ENCODE data around the gene ACOT4. TPM values are rescaled to one million over a fixed set of nuclear protein-coding genes. Genes with fewer than 3 reads are reported as not detected.
A peak's percentile ranks its signal among the peaks of the same experiment; 100 is the strongest.
"Not testable (repeated sequence)": the region's sequence is repeated elsewhere in the genome, so short reads cannot be mapped to it uniquely, and the experiment has no call there.

Gene ACOT4
- 1 to 10 TPM in 1 of 2 donors, under 1 TPM in 1; 0.84 to 8.9 TPM for total RNA-seq

- Mint-ChIP-seq H3K36me3 (no peaks in the 10 kb centered on the region), H3K4me1 (ENCODE audit: low read depth in 2 of 2) (peaks cover 5 to 13% of the 10 kb centered on the region in 2 donors), H3K27ac (peak within 1 kb of the TSS; percentile 47 to 51), H3K9me3 (no peaks in the 10 kb centered on the region), H3K27me3 (no peaks in the 10 kb centered on the region), H3K4me3 (peak within 1 kb of the TSS; percentile 69)
- peak; percentile 88 to 91 for ATAC-seq
- peak; percentile 67 for DNase-seq (ENCODE audit: low spot score)
Observed at GRCh38 chr14:73591690-73592449, at the start of gene ACOT4. Gene ACOT4, plus strand, starts transcription at chr14:73591873. Its CDS starts 87 bp downstream, at chr14:73591960.

- not testable (repeated sequence) for DNase-seq (ENCODE audit: low spot score); H3K9me3 Mint-ChIP-seq; ATAC-seq; H3K36me3 Mint-ChIP-seq; H3K27ac Mint-ChIP-seq; H3K27me3 Mint-ChIP-seq; H3K4me3 Mint-ChIP-seq; H3K4me1 Mint-ChIP-seq (ENCODE audit: low read depth in 2 of 2)
Observed at GRCh38 chr14:73542961-73543360, 48.7 kb upstream of the ACOT4 start.

- H3K27ac Mint-ChIP-seq; H3K4me1 Mint-ChIP-seq (ENCODE audit: low read depth in 2 of 2); H3K27me3 Mint-ChIP-seq; H3K9me3 Mint-ChIP-seq; H3K36me3 Mint-ChIP-seq; ATAC-seq; DNase-seq (ENCODE audit: low spot score); H3K4me3 Mint-ChIP-seq: not testable (repeated sequence)
Observed at GRCh38 chr14:73545353-73545752, 46.3 kb upstream of the ACOT4 start.

- H3K36me3 Mint-ChIP-seq; DNase-seq (ENCODE audit: low spot score); H3K4me1 Mint-ChIP-seq (ENCODE audit: low read depth in 2 of 2); H3K27ac Mint-ChIP-seq; H3K9me3 Mint-ChIP-seq; H3K27me3 Mint-ChIP-seq; ATAC-seq; H3K4me3 Mint-ChIP-seq: not testable (repeated sequence)
Observed at GRCh38 chr14:73549097-73549496, 42.6 kb upstream of the ACOT4 start.

- H3K4me3 Mint-ChIP-seq; H3K4me1 Mint-ChIP-seq (ENCODE audit: low read depth in 2 of 2); H3K36me3 Mint-ChIP-seq; H3K9me3 Mint-ChIP-seq; H3K27me3 Mint-ChIP-seq; DNase-seq (ENCODE audit: low spot score); ATAC-seq; H3K27ac Mint-ChIP-seq: not testable (repeated sequence)
Observed at GRCh38 chr14:73549889-73550524, 41.7 kb upstream of the ACOT4 start.

GRCh38 chr14:73553845-73554244, 37.8 kb upstream of the ACOT4 start:
- Mint-ChIP-seq H3K4me3 (no peak overlapping the region), H3K4me1 (ENCODE audit: low read depth in 2 of 2) (no peaks in the 10 kb centered on the region), H3K9me3 (no peaks in the 10 kb centered on the region), H3K27ac (no peak overlapping the region), H3K27me3 (no peaks in the 10 kb centered on the region), H3K36me3 (no peaks in the 10 kb centered on the region)
- no peak for ATAC-seq
- DNase-seq (ENCODE audit: low spot score) = no peak

GRCh38 chr14:73557201-73557600, 34.5 kb upstream of the ACOT4 start:
- not testable (repeated sequence) for H3K4me1 Mint-ChIP-seq (ENCODE audit: low read depth in 2 of 2); DNase-seq (ENCODE audit: low spot score); ATAC-seq; H3K4me3 Mint-ChIP-seq; H3K27ac Mint-ChIP-seq; H3K9me3 Mint-ChIP-seq; H3K27me3 Mint-ChIP-seq; H3K36me3 Mint-ChIP-seq

- H3K36me3 Mint-ChIP-seq; H3K27ac Mint-ChIP-seq; H3K4me1 Mint-ChIP-seq (ENCODE audit: low read depth in 2 of 2); H3K9me3 Mint-ChIP-seq; H3K4me3 Mint-ChIP-seq; DNase-seq (ENCODE audit: low spot score); ATAC-seq; H3K27me3 Mint-ChIP-seq: not testable (repeated sequence)
Observed at GRCh38 chr14:73558238-73558637, 33.4 kb upstream of the ACOT4 start.

- H3K4me3 Mint-ChIP-seq; H3K36me3 Mint-ChIP-seq; DNase-seq (ENCODE audit: low spot score); H3K27ac Mint-ChIP-seq; H3K9me3 Mint-ChIP-seq; ATAC-seq; H3K27me3 Mint-ChIP-seq: not testable (repeated sequence)
- H3K4me1 Mint-ChIP-seq (ENCODE audit: low read depth in 2 of 2) = peaks cover 7 to 15% of the 10 kb centered on the region in 2 donors
Observed at GRCh38 chr14:73562256-73562655, 29.4 kb upstream of the ACOT4 start.

GRCh38 chr14:73562696-73563095, 29.0 kb upstream of the ACOT4 start:
- H3K36me3 Mint-ChIP-seq; ATAC-seq; DNase-seq (ENCODE audit: low spot score); H3K27me3 Mint-ChIP-seq; H3K9me3 Mint-ChIP-seq; H3K4me3 Mint-ChIP-seq; H3K27ac Mint-ChIP-seq: not testable (repeated sequence)
- H3K4me1 Mint-ChIP-seq (ENCODE audit: low read depth in 2 of 2) = peaks cover 11 to 19% of the 10 kb centered on the region in 2 donors

- H3K27me3 Mint-ChIP-seq; ATAC-seq; H3K36me3 Mint-ChIP-seq; H3K27ac Mint-ChIP-seq; DNase-seq (ENCODE audit: low spot score); H3K4me3 Mint-ChIP-seq; H3K9me3 Mint-ChIP-seq: not testable (repeated sequence)
- H3K4me1 Mint-ChIP-seq (ENCODE audit: low read depth in 2 of 2) = peaks cover 32 to 33% of the 10 kb centered on the region in 2 donors
Observed at GRCh38 chr14:73566431-73566830, 25.2 kb upstream of the ACOT4 start.

- H3K27ac Mint-ChIP-seq; H3K4me3 Mint-ChIP-seq; H3K36me3 Mint-ChIP-seq; ATAC-seq; H3K9me3 Mint-ChIP-seq; H3K27me3 Mint-ChIP-seq; DNase-seq (ENCODE audit: low spot score): not testable (repeated sequence)
- peaks cover 32 to 33% of the 10 kb centered on the region in 2 donors for H3K4me1 Mint-ChIP-seq (ENCODE audit: low read depth in 2 of 2)
Observed at GRCh38 chr14:73566935-73567334, 24.7 kb upstream of the ACOT4 start.

- no peaks in the 10 kb centered on the region for H3K9me3 Mint-ChIP-seq
- H3K27ac Mint-ChIP-seq = no peak overlapping the region
- H3K4me3 Mint-ChIP-seq = peak overlapping the region; percentile 91
- peaks cover 32 to 33% of the 10 kb centered on the region in 2 donors for H3K4me1 Mint-ChIP-seq (ENCODE audit: low read depth in 2 of 2)
- ATAC-seq = no peak
- no peaks in the 10 kb centered on the region for H3K36me3 Mint-ChIP-seq
- H3K27me3 Mint-ChIP-seq = no peaks in the 10 kb centered on the region
- DNase-seq (ENCODE audit: low spot score) = no peak
Observed at GRCh38 chr14:73567358-73567757, 24.3 kb upstream of the ACOT4 start.
